ENCODE results near the gene SPZ1.
"Not testable (repeated sequence)": the region's sequence is repeated elsewhere in the genome, so short reads cannot be mapped to it uniquely, and the experiment has no call there.

The SPZ1 gene

GRCh38 chr5:80319702-80320101, at the start of gene SPZ1:
Gene SPZ1 (plus strand): TSS chr5:80320002. CDS start chr5:80320216, 214 bp downstream.
- DNase-seq, result no peak

GRCh38 chr5:80270543-80270942, 49.3 kb upstream of the SPZ1 start:
- not testable (repeated sequence) for DNase-seq

- no peak for DNase-seq
These were observed 44.5 kb upstream of the SPZ1 start for GRCh38 chr5:80275347-80275746.

GRCh38 chr5:80276186-80276585, 43.6 kb upstream of the SPZ1 start:
- DNase-seq, result no peak

- DNase-seq, result no peak
These were observed 42.6 kb upstream of the SPZ1 start for GRCh38 chr5:80277191-80277590.

GRCh38 chr5:80282054-80282453, 37.7 kb upstream of the SPZ1 start:
- DNase-seq, result no peak

GRCh38 chr5:80283360-80283759, 36.4 kb upstream of the SPZ1 start:
- no peak for DNase-seq

GRCh38 chr5:80284720-80285119, 35.1 kb upstream of the SPZ1 start:
- DNase-seq, result peak in 1 of 2 experiments; percentile 46

GRCh38 chr5:80288177-80288576, 31.6 kb upstream of the SPZ1 start:
- DNase-seq, result no peak

GRCh38 chr5:80289320-80289719, 30.5 kb upstream of the SPZ1 start:
- DNase-seq, result no peak

- DNase-seq, result no peak
These were observed 28.0 kb upstream of the SPZ1 start for GRCh38 chr5:80291761-80292160.

- no peak for DNase-seq
These were observed 23.7 kb upstream of the SPZ1 start for GRCh38 chr5:80296121-80296520.

- DNase-seq, result no peak
These were observed 20.2 kb upstream of the SPZ1 start for GRCh38 chr5:80299601-80300000.

- DNase-seq, result no peak
These were observed 19.7 kb upstream of the SPZ1 start for GRCh38 chr5:80300125-80300524.

- not testable (repeated sequence) for DNase-seq
These were observed 19.0 kb upstream of the SPZ1 start for GRCh38 chr5:80300796-80301195.

- not testable (repeated sequence) for DNase-seq
These were observed 18.5 kb upstream of the SPZ1 start for GRCh38 chr5:80301342-80301741.

GRCh38 chr5:80302636-80303035, 17.2 kb upstream of the SPZ1 start:
- DNase-seq, result no peak

- no peak for DNase-seq
These were observed 11.3 kb upstream of the SPZ1 start for GRCh38 chr5:80308526-80308925.

GRCh38 chr5:80309871-80310665, 9.7 kb upstream of the SPZ1 start:
- DNase-seq, result no peak

GRCh38 chr5:80315244-80315643, 4.6 kb upstream of the SPZ1 start:
- no peak for DNase-seq

GRCh38 chr5:80318212-80318611, 1.6 kb upstream of the SPZ1 start:
- no peak for DNase-seq

GRCh38 chr5:80324912-80325311, 5.1 kb downstream of the SPZ1 start:
- no peak for DNase-seq

- no peak for DNase-seq
These were observed 6.7 kb downstream of the SPZ1 start for GRCh38 chr5:80326468-80326867.

- no peak for DNase-seq
These were observed 17.6 kb downstream of the SPZ1 start for GRCh38 chr5:80337379-80337778.

- no peak for DNase-seq
These were observed 19.3 kb downstream of the SPZ1 start for GRCh38 chr5:80339116-80339515.
